HG03045 (cell line): ENCODE results near the gene CFL1.
"Not testable (repeated sequence)": the region's sequence is repeated elsewhere in the genome, so short reads cannot be mapped to it uniquely, and the experiment has no call there.

Source experiments
- ATAC-seq: cut with Tn5 transposase; IDR thresholded peaks from one replicate; pipeline ENCODE4 v1.9.1; 2021; ENCODE audit warnings: mild to moderate bottlenecking, moderate library complexity; ENCODE audit not compliant: unreplicated experiment

CFL1 gene

GRCh38 chr11:65844231-65844872, 13.6 kb downstream of the CFL1 start:
- no peak for ATAC-seq

- ATAC-seq, result no peak
Observed at GRCh38 chr11:65843811-65844210, 14.2 kb downstream of the CFL1 start.

DNA sequence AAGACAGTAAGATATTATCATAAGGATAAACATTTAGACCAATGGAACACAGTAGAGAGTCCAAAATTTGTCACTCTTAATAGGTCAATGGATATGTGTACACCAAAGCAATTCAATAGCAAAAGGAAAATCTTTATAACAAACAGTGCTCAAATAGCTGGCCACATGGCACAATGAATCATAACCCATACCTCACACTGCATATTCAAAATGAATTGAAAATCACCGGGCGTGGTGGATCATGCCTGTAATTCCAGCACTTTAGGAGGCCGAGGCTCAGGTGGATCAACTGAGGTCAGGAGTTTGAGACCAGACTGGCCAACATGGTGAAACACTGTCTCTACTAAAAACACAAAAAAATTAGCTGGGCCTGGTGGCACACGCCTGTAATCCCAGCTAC, 15.8 kb downstream of the CFL1 start:
- ATAC-seq, result no peak

GRCh38 chr11:65834202-65834601, 23.8 kb downstream of the CFL1 start:
- no peak for ATAC-seq

GRCh38 chr11:65833297-65834030, 24.5 kb downstream of the CFL1 start, which contains the start of gene SNX32:
SNX32 (plus strand) TSS chr11:65833963; CDS start chr11:65834066, 103 bp downstream.
- ATAC-seq, result peak; percentile 94

DNA sequence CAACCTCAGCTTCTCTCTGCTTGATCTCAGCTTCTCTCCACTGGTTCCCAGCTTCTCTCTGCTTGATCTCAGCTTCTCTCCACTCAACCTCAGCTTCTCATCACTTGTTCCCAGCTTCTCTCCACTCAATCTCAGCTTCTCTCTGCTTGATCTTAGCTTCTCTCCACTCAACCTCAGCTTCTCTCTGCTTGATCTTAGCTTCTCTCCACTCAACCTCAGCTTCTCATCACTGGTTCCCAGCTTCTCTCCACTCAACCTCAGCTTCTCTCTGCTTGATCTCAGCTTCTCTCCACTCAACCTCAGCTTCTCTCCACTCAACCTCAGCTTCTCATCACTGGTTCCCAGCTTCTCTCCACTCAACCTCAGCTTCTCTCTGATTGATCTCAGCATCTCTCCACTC, 25.7 kb downstream of the CFL1 start:
- ATAC-seq, result not testable (repeated sequence)

GRCh38 chr11:65829459-65829858, 28.5 kb downstream of the CFL1 start:
- no peak for ATAC-seq

DNA sequence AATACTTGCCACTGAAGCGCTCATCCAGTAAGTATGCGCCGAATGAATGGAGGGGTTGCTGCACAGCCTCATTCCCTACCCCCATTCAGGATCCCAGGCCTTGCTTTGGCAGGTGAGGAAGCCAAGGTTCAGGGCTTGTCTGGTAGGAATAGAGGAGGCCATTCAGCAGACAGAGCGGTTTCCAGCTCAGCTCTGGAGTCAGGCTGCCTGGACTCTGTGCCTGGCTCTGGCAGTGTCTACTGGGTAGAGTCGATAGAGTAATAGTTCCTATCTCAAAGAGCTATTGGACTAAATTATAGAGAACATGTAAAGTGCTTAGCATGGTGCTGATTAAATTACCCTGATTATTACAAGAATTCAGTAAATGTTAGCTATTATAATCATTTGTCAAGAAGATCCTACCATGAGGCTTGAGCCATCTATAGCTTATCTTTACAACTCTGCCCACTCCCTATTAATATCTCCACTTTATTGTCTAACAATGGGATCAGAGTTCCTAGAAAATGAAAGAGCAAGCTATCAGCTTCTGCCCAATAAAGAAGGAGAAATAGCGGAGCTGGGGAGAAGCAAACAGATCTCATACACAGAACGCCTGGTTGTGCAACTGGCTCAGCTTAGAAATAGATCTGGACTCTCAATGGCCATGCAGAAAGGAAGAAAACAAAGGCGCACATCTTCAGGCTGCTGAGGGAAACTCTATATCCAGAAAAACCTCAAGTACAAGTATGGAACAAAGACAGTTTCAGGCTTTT, 30.8 kb downstream of the CFL1 start:
- no peak for ATAC-seq

DNA sequence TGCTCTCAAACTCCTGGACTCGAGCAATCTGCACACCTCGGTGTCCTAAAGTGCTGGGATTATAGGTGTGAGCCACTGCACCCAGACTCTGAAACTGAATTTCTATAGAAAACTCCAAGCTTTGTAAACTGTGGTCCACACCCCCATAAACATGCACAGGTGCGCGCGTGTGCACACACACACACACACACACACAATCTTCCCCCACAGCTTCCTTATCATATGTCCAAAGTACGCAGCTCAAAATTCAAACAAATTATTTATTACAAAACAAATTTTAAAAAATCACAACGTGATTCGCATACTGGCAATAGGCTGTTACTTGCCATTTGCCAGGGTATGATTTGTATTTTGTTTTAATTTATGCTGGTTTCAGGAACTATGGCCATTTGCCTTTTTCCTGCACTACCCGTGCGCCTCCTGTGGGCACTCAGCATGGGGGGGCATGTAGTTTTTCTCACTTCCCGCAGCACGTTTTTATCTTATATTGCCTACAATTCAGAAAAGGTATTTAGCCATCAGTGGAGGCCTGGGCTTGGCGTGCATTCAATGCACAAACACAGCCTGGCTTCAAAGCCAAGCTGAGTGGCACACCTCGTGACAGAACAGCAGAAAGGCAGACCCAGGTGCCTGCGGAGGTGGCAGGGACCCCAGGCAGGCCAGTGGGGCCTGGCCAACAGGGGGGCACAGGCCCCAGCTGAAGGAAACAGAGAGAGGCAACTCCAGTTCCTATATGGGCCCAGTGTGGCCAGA, 35.0 kb downstream of the CFL1 start:
- no peak for ATAC-seq

- ATAC-seq, result no peak
Observed at GRCh38 chr11:65821107-65821506, 36.9 kb downstream of the CFL1 start.

GRCh38 chr11:65817835-65818680, 39.9 kb downstream of the CFL1 start:
- peak; percentile 70 for ATAC-seq

- no peak for ATAC-seq
Observed at GRCh38 chr11:65817312-65817834, 40.6 kb downstream of the CFL1 start.

DNA sequence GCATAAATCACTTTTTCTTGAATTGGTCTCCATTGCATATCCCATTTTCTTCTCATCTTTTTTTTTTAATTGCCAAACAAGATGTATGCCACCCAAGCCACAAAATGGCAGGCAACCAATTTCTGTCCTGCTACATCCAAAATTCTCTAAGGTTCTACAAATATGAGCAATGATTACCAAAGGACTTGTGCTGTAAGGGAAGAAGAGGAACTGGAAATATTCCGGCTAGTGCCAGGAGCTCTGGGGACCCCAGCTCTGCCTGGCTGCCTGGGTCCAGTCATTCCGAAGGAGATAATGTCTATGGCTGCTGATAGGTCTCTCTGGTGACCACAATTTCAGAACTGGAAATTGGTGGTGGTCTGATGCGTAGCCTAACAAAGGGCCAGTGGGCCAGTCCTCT, 41.3 kb downstream of the CFL1 start:
- ATAC-seq, result no peak

- ATAC-seq, result no peak
Observed at GRCh38 chr11:65814986-65815565, 42.9 kb downstream of the CFL1 start.

GRCh38 chr11:65814131-65814985, 43.6 kb downstream of the CFL1 start:
- ATAC-seq, result no peak

DNA sequence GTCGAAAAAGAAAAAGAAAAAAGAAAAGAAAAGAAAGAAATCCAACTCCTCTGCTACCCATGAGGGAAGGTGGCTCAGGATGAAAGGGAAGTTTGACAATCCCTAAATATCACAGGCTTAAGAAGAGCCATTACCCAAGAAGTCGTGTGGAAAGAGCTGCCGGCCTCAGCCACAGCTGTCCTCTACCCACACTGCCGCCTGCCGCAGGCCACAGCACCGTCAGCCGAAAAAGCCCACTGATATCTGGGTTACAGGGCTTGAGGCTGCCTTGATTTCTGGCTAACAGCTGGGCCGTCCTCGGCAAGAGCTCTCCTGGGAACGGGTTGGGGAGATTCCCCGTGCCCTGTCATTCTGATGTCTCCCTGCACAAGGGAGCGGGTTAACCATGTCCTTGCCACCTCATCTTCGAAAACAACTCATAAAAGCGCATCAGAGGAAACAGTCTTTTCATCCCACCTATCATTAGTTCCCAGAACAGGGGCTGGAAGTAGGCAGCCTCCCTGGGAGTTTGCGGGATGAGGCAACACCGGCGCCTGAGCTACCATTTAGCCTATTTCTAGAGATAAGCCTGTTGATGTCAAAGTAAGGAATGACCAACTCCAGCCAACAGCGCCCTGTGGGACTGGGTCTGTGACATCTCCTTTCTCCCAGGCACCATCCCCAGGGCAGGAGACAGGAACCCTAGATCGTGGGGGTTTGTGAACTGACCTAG, 46.1 kb downstream of the CFL1 start:
- no peak for ATAC-seq

- ATAC-seq, result no peak
Observed at GRCh38 chr11:65810046-65810868, 47.7 kb downstream of the CFL1 start.
